ENCODE results near the gene CHD1L. TPM values are rescaled to one million over a fixed set of nuclear protein-coding genes. Genes with fewer than 3 reads are reported as not detected.
"Not testable (repeated sequence)": the region's sequence is repeated elsewhere in the genome, so short reads cannot be mapped to it uniquely, and the experiment has no call there.

Gene CHD1L
- total RNA-seq, result 10 to 100 TPM; 26.4 to 53.9 (median 32.3) TPM
- polyA plus RNA-seq, result 10 to 100 TPM; 19.3 to 22.4 TPM
- total RNA-seq, result 2.4 reads per million, percentile 12 among the genes with 10 or more reads in this experiment

DNA sequence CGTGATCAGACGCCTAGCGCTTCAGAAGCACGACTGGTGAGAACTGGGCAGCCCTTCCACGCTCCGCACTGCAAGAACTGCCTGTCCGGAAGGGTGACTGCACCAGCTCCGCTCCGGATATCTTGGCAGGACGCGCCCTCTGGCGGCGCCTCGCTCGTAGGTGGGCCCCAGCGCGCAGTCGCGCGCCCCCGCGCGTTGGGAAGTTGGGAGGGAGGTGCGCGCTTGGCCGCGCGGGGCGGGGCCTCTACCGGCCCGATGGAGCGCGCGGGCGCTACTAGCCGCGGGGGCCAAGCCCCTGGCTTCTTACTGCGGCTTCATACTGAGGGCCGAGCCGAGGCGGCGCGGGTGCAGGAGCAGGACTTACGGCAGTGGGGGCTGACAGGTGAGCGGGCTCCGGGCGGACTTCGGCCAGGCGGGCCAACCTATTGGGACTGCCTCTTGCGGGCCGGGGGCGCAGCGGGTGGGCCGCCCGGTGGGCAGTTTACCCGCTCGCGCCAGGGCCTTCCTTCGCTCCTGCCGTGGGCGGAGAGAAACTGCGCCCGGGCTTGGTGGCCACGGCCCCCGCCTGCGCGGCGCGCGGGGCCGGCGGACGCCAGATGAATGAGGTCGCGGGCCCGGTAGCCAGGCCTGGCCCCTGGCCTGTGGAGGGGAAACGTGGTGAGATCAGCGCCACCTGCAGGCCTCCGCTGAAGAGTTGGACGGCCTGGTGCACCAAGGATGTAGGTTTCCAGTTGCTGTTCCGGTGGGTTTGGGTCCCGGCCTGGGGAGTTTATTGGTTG, at the start of gene CHD1L:
Gene CHD1L (plus strand): TSS at position 236 of the 779 bp plus-strand sequence. CDS start 20 bp downstream, at position 256.
- CTCF ChIA-PET, result interaction anchor here (0.6 to 3.6 kb wide), 9 partner anchors 12 to 209 kb away, joined by 3 to 35 read pairs (median 4); partner anchors contain the start of genes FMO5 and PRKAB2

DNA sequence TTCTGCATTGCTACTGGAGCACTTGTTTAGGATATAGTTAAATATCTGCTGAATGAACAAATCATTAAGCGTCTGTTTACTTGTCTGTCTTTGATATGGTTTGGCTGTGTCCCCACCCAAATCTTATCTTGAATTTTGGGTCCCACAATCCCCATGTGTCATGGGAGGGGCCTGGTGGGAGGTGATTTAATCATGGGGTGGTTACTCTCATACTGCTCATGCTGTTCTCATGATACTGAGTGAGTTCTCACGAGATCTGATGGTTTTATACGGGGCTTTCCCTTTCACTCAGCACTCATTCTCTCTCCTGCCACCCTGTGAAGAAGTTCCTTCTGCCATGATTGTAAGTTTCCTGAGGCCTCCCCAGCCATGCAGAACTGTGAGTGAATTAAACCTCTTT, 45.2 kb upstream of the CHD1L start:
- H3K27me3 Mint-ChIP-seq; H3K9me3 ChIP-seq (ENCODE audit: control insufficient read depth in 2 of 3, low read length in 3 of 3); H3K4me1 Mint-ChIP-seq; intact Hi-C loops (cut with micrococcal nuclease); CTCF ChIA-PET; H3K4me3 Mint-ChIP-seq; H3K27ac ChIP-seq (ENCODE audit: low read depth, low read length); ATAC-seq; H3K27me3 ChIP-seq (ENCODE audit: control insufficient read depth in 2 of 2, insufficient read depth in 2 of 2, low read length in 2 of 2); POLR2A ChIA-PET; H3K4me1 ChIP-seq (ENCODE audit: control insufficient read depth in 2 of 2, insufficient read depth in 2 of 2, low read length in 2 of 2); H3K4me3 ChIP-seq (ENCODE audit: low read length); H3K27ac Mint-ChIP-seq; DNase-seq; H3K36me3 ChIP-seq (ENCODE audit: control insufficient read depth in 2 of 3, insufficient read depth in 3 of 3, low read length in 3 of 3): not testable (repeated sequence)
- peaks cover 0 to 11% (median 3%) of the 10 kb centered on the region in 5 donors for H3K36me3 Mint-ChIP-seq
- H3K9me3 Mint-ChIP-seq, result peaks cover 0 to 14% (median 0%) of the 10 kb centered on the region in 11 donors

More for the DNA sequence above, at the start of gene CHD1L:
- H3K4me1 ChIP-seq (ENCODE audit: control insufficient read depth in 2 of 2, insufficient read depth in 2 of 2, low read length in 2 of 2), result peaks cover 7 to 16% of the 10 kb centered on the region in 2 donors
- no peaks in the 10 kb centered on the region for H3K9me3 ChIP-seq (ENCODE audit: control insufficient read depth in 2 of 3, low read length in 3 of 3)
- H3K36me3 Mint-ChIP-seq, result peaks cover 0 to 7% (median 0%) of the 10 kb centered on the region in 5 donors
- no peaks in the 10 kb centered on the region for H3K9me3 Mint-ChIP-seq
- intact Hi-C loops (cut with micrococcal nuclease), result loop anchor here (1.0 to 10.0 kb wide), 4 partner anchors 17 to 158 kb away; partner anchors contain the start of genes PRKAB2 (in 2 of the 2) and FMO5 (in 1 of the 2)
- peak within 1 kb of the TSS; percentile 89 to 98 (median 95) for H3K4me3 Mint-ChIP-seq
- peak within 1 kb of the TSS; percentile 90 for H3K4me3 ChIP-seq (ENCODE audit: low read length)
- H3K27me3 Mint-ChIP-seq, result peaks cover 0 to 9% (median 0%) of the 10 kb centered on the region in 5 donors
- H3K27ac ChIP-seq (ENCODE audit: low read depth, low read length), result peak within 1 kb of the TSS; percentile 78
- H3K27ac Mint-ChIP-seq, result peak within 1 kb of the TSS; percentile 32 to 89 (median 70)
- H3K4me1 Mint-ChIP-seq, result peaks cover 24 to 46% (median 42%) of the 10 kb centered on the region in 7 donors
- POLR2A ChIA-PET, result interaction anchor here (0.6 to 1.9 kb wide), 9 partner anchors 11 to 158 kb away, joined by 3 to 14 read pairs (median 4); partner anchors contain the start of genes FMO5 and PRKAB2
- DNase-seq (peak; percentile 84 to 94 (median 92)), ATAC-seq (peak; percentile 97)
- peaks cover 0 to 3% (median 0%) of the 10 kb centered on the region in 3 experiments for H3K36me3 ChIP-seq (ENCODE audit: control insufficient read depth in 2 of 3, insufficient read depth in 3 of 3, low read length in 3 of 3)
- no peaks in the 10 kb centered on the region for H3K27me3 ChIP-seq (ENCODE audit: control insufficient read depth in 2 of 2, insufficient read depth in 2 of 2, low read length in 2 of 2)

DNA sequence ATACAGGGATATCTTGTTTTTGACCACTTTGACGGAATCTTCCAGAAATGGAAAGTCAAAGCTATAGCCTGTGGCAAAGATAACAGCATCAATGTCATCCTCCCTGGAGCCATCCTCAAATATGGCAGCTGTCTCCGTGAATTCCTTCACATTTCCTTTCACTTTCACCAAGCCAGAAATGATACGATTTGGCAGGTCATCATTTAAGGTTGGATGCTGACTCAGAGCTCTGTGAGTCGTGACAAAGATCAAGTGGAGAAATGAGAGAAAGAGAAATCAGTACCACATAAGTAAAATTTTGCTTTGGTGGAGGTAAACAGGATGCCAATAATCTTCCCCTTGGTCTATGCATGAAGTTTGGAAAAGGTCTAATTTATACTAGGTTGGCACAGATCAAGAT, 41.2 kb upstream of the CHD1L start:
- no peak overlapping the region for H3K4me3 Mint-ChIP-seq
- Histone ChIP-seq H3K4me3 (ENCODE audit: low read length) (no peak overlapping the region), H3K4me1 (ENCODE audit: control insufficient read depth in 2 of 2, insufficient read depth in 2 of 2, low read length in 2 of 2) (no peaks in the 10 kb centered on the region), H3K36me3 (ENCODE audit: control insufficient read depth in 2 of 3, insufficient read depth in 3 of 3, low read length in 3 of 3) (no peaks in the 10 kb centered on the region), H3K27ac (ENCODE audit: low read depth, low read length) (no peak overlapping the region), H3K9me3 (ENCODE audit: control insufficient read depth in 2 of 3, low read length in 3 of 3) (no peaks in the 10 kb centered on the region), H3K27me3 (ENCODE audit: control insufficient read depth in 2 of 2, insufficient read depth in 2 of 2, low read length in 2 of 2) (no peaks in the 10 kb centered on the region)
- ChIA-PET CTCF (interaction anchor here (0.6 kb wide), 1 partner anchor 118 kb away, joined by 3 read pairs; no protein-coding TSS in a partner anchor), POLR2A (no interaction called here)
- intact Hi-C loops (cut with micrococcal nuclease), result no loop called here
- peaks cover 0 to 23% (median 16%) of the 10 kb centered on the region in 5 donors for H3K36me3 Mint-ChIP-seq
- no peak overlapping the region for H3K27ac Mint-ChIP-seq
- no peaks in the 10 kb centered on the region for H3K27me3 Mint-ChIP-seq
- no peak for DNase-seq
- no peaks in the 10 kb centered on the region for H3K9me3 Mint-ChIP-seq
- H3K4me1 Mint-ChIP-seq, result peaks cover 0 to 4% (median 0%) of the 10 kb centered on the region in 7 donors
- no peak for ATAC-seq

DNA sequence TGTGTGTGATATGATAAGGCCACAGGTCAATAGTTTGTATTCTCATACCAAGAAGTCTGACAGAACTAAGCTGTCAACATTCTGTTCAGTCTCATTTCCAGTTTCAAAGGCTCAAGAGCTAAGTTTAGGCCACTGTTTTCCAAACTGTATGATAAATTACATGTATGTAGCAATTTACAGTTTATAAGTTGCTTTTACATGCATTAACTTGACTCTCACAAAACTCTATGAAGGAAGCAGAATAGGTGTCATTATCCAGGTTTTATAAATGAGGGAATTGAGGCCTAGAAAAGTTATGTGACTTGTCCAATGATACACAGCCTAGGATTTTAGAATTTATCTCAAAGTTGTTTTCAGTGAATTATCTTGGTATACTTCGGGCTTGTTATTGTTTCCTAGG, 40.7 kb upstream of the CHD1L start:
- no peak overlapping the region for H3K4me3 ChIP-seq (ENCODE audit: low read length)
- ATAC-seq, result no peak
- ChIA-PET CTCF (interaction anchor here (0.7 kb wide), 1 partner anchor 50 kb away, joined by 3 read pairs; no protein-coding TSS in a partner anchor), POLR2A (no interaction called here)
- no peaks in the 10 kb centered on the region for H3K27me3 ChIP-seq (ENCODE audit: control insufficient read depth in 2 of 2, insufficient read depth in 2 of 2, low read length in 2 of 2)
- no peak overlapping the region for H3K27ac ChIP-seq (ENCODE audit: low read depth, low read length)
- H3K9me3 Mint-ChIP-seq, result peaks cover 0 to 3% (median 0%) of the 10 kb centered on the region in 11 donors
- peaks cover 2 to 23% (median 16%) of the 10 kb centered on the region in 5 donors for H3K36me3 Mint-ChIP-seq
- no peaks in the 10 kb centered on the region for H3K4me1 ChIP-seq (ENCODE audit: control insufficient read depth in 2 of 2, insufficient read depth in 2 of 2, low read length in 2 of 2)
- peaks cover 0 to 4% (median 0%) of the 10 kb centered on the region in 7 donors for H3K4me1 Mint-ChIP-seq
- intact Hi-C loops (cut with micrococcal nuclease), result no loop called here
- H3K27ac Mint-ChIP-seq, result no peak overlapping the region
- DNase-seq, result no peak
- no peaks in the 10 kb centered on the region for H3K9me3 ChIP-seq (ENCODE audit: control insufficient read depth in 2 of 3, low read length in 3 of 3)
- H3K27me3 Mint-ChIP-seq, result no peaks in the 10 kb centered on the region
- no peak overlapping the region for H3K4me3 Mint-ChIP-seq
- no peaks in the 10 kb centered on the region for H3K36me3 ChIP-seq (ENCODE audit: control insufficient read depth in 2 of 3, insufficient read depth in 3 of 3, low read length in 3 of 3)

DNA sequence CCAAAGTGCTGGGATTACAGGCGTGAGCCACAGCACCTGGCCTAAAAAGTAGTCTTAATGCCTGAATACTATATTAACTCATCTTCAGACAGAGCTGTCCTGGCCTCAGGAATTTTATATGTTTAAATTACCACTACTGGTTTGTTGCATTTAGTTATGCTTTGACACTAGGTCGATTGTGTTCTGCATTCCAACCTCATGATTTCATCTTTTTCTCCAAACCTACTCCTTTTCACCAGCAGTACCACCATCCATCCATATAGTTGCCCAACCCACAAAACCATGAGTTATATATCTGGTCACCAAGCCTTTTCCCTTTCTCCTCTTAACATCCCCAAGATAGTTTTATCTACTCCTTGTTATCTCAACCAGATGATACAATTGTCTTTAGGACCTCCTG, 39.9 kb upstream of the CHD1L start:
- no peak for ATAC-seq
- no peak overlapping the region for H3K27ac ChIP-seq (ENCODE audit: low read depth, low read length)
- CTCF ChIA-PET, result no interaction called here

DNA sequence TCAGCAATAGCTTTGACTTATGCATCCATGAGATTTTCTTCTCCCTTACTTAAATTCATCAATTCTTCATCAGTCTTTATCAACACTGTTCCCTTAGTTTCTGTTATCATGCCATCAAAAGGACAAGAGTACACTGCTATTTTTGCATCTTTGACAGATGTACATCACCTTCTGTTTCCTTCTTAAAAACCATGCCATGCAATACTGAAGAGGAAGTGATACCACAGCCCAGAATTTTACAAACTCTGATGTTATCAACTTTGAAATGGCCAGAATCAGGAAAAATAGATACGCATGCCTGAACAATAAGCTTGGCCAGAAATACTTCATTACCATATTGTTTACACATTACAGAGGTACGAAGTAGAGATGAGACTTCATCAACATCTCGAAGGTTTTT, 38.4 kb upstream of the CHD1L start:
- Histone ChIP-seq H3K4me3 (ENCODE audit: low read length) (no peak overlapping the region), H3K36me3 (ENCODE audit: control insufficient read depth in 2 of 3, insufficient read depth in 3 of 3, low read length in 3 of 3) (no peaks in the 10 kb centered on the region), H3K4me1 (ENCODE audit: control insufficient read depth in 2 of 2, insufficient read depth in 2 of 2, low read length in 2 of 2) (no peaks in the 10 kb centered on the region), H3K9me3 (ENCODE audit: control insufficient read depth in 2 of 3, low read length in 3 of 3) (no peaks in the 10 kb centered on the region), H3K27ac (ENCODE audit: low read depth, low read length) (no peak overlapping the region), H3K27me3 (ENCODE audit: control insufficient read depth in 2 of 2, insufficient read depth in 2 of 2, low read length in 2 of 2) (no peaks in the 10 kb centered on the region)
- Mint-ChIP-seq H3K4me1 (peaks cover 0 to 4% (median 0%) of the 10 kb centered on the region in 7 donors), H3K27me3 (peaks cover 0 to 2% (median 0%) of the 10 kb centered on the region in 5 donors), H3K36me3 (peaks cover 2 to 23% (median 16%) of the 10 kb centered on the region in 5 donors), H3K9me3 (peaks cover 0 to 5% (median 0%) of the 10 kb centered on the region in 11 donors), H3K4me3 (no peak overlapping the region), H3K27ac (no peak overlapping the region)
- ChIA-PET CTCF (no interaction called here), POLR2A (interaction anchor here (0.7 kb wide), 1 partner anchor 32 kb away, joined by 3 read pairs; no protein-coding TSS in a partner anchor)
- ATAC-seq, result no peak
- intact Hi-C loops (cut with micrococcal nuclease), result no loop called here
- DNase-seq, result no peak

More for the DNA sequence above, 39.9 kb upstream of the CHD1L start:
- Histone ChIP-seq H3K27me3 (ENCODE audit: control insufficient read depth in 2 of 2, insufficient read depth in 2 of 2, low read length in 2 of 2) (no peaks in the 10 kb centered on the region), H3K9me3 (ENCODE audit: control insufficient read depth in 2 of 3, low read length in 3 of 3) (no peaks in the 10 kb centered on the region), H3K4me1 (ENCODE audit: control insufficient read depth in 2 of 2, insufficient read depth in 2 of 2, low read length in 2 of 2) (no peaks in the 10 kb centered on the region), H3K36me3 (ENCODE audit: control insufficient read depth in 2 of 3, insufficient read depth in 3 of 3, low read length in 3 of 3) (no peaks in the 10 kb centered on the region), H3K4me3 (ENCODE audit: low read length) (no peak overlapping the region)
- intact Hi-C loops (cut with micrococcal nuclease), result no loop called here
- H3K27ac Mint-ChIP-seq, result no peak overlapping the region
- peaks cover 0 to 4% (median 0%) of the 10 kb centered on the region in 7 donors for H3K4me1 Mint-ChIP-seq
- H3K4me3 Mint-ChIP-seq, result no peak overlapping the region
- peaks cover 2 to 23% (median 16%) of the 10 kb centered on the region in 5 donors for H3K36me3 Mint-ChIP-seq
- POLR2A ChIA-PET, result no interaction called here
- DNase-seq, result no peak
- H3K9me3 Mint-ChIP-seq, result peaks cover 0 to 5% (median 0%) of the 10 kb centered on the region in 11 donors
- H3K27me3 Mint-ChIP-seq, result peaks cover 0 to 2% (median 0%) of the 10 kb centered on the region in 5 donors
